ENCODE data around the gene PLK1.

PLK1 gene

GRCh38 chr16:23666571-23667354 is 11.9 kb upstream of the PLK1 start:
- Histone ChIP-seq H3K27me3 (replicated peaks; ENCODE audit: control insufficient read depth, insufficient read depth, low read length) (no peaks in the 10 kb centered on the region), H3K4me3 (replicated peaks; ENCODE audit: low read depth, low read length) (no peak overlapping the region), H3K36me3 (ENCODE audit: control insufficient read depth, insufficient read depth, low read length) (peaks cover 29% of the 10 kb centered on the region)
- TF ChIP-seq, protein P1, sequence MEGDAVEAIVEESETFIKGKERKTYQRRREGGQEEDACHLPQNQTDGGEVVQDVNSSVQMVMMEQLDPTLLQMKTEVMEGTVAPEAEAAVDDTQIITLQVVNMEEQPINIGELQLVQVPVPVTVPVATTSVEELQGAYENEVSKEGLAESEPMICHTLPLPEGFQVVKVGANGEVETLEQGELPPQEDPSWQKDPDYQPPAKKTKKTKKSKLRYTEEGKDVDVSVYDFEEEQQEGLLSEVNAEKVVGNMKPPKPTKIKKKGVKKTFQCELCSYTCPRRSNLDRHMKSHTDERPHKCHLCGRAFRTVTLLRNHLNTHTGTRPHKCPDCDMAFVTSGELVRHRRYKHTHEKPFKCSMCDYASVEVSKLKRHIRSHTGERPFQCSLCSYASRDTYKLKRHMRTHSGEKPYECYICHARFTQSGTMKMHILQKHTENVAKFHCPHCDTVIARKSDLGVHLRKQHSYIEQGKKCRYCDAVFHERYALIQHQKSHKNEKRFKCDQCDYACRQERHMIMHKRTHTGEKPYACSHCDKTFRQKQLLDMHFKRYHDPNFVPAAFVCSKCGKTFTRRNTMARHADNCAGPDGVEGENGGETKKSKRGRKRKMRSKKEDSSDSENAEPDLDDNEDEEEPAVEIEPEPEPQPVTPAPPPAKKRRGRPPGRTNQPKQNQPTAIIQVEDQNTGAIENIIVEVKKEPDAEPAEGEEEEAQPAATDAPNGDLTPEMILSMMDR (IDR thresholded peaks at IDR 0.05; ENCODE audit: insufficient read depth, low read length, poor library complexity, severe bottlenecking) = no peak
- DNase-seq (ENCODE audit: extremely low read depth, insufficient read length) = no peak

DNA sequence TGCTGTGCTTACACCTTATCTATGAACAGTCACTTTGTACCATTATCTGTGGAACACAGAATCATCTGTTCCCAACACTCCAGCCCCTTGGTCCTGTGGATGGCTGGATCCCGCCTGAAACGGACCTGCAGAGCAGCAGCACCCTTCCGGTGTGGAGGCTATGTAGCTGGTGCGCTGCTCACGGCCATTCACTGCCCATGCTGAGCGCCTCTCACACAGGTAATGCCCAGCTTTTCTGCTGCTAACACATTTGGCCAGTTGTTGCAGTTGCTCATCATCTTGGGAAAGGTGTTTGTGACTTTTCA is 11.4 kb upstream of the PLK1 start:
- TF ChIP-seq, protein P1 (IDR thresholded peaks at IDR 0.05; ENCODE audit: insufficient read depth, low read length, poor library complexity, severe bottlenecking) = no peak
- Histone ChIP-seq H3K36me3 (ENCODE audit: control insufficient read depth, insufficient read depth, low read length) (peaks cover 26% of the 10 kb centered on the region), H3K4me3 (replicated peaks; ENCODE audit: low read depth, low read length) (no peak overlapping the region), H3K27me3 (replicated peaks; ENCODE audit: control insufficient read depth, insufficient read depth, low read length) (no peaks in the 10 kb centered on the region)
- DNase-seq (ENCODE audit: extremely low read depth, insufficient read length) = no peak

DNA sequence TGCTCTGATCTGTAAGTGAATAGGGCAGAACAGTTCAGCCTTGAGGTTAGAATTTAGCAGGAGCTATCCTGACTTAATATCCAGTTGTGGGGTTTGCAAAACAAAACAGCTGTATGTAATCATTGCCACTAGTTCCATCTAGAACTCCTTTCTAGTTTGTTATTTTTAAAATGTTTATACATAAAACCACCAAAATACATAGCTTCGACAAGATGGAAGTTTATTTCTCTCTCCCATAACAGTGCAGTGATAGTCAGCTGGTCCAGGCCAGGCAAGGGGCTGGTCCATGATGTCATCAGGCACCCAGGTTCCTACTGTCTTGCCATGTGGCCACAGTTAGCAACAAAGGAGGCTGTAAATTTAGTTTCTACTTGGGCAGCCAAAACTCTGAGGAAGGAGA is 10.5 kb upstream of the PLK1 start:
- no peak overlapping the region for H3K4me3 ChIP-seq (replicated peaks; ENCODE audit: low read depth, low read length)
- H3K27me3 ChIP-seq (replicated peaks; ENCODE audit: control insufficient read depth, insufficient read depth, low read length) = no peaks in the 10 kb centered on the region
- DNase-seq (ENCODE audit: extremely low read depth, insufficient read length) = no peak
- H3K36me3 ChIP-seq (ENCODE audit: control insufficient read depth, insufficient read depth, low read length) = peaks cover 25% of the 10 kb centered on the region
- TF ChIP-seq, protein P1 (IDR thresholded peaks at IDR 0.05; ENCODE audit: insufficient read depth, low read length, poor library complexity, severe bottlenecking) = no peak

DNA sequence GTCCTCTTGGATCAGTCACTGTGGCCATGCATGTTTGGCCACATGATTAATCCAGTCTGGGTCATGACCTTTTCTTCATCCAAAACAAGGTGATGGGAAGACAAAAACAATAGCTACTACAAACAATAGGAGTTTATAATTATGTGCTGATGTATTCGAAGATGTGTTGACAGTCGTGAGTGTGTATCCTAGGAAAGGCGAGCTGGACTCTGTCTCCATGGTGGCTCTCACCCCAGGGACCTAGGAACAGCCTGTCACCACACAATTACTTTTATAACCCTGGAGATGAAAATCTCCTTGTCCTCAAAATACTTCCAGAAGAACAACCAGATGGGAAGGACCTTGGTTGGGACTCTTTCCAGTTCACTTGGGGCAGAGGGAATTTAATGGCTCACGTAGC is 9.8 kb upstream of the PLK1 start:
- H3K4me3 ChIP-seq (replicated peaks; ENCODE audit: low read depth, low read length) = no peak overlapping the region
- TF ChIP-seq, protein P1 (IDR thresholded peaks at IDR 0.05; ENCODE audit: insufficient read depth, low read length, poor library complexity, severe bottlenecking) = no peak
- H3K36me3 ChIP-seq (ENCODE audit: control insufficient read depth, insufficient read depth, low read length) = peaks cover 25% of the 10 kb centered on the region
- DNase-seq (ENCODE audit: extremely low read depth, insufficient read length) = no peak
- H3K27me3 ChIP-seq (replicated peaks; ENCODE audit: control insufficient read depth, insufficient read depth, low read length) = no peaks in the 10 kb centered on the region

DNA sequence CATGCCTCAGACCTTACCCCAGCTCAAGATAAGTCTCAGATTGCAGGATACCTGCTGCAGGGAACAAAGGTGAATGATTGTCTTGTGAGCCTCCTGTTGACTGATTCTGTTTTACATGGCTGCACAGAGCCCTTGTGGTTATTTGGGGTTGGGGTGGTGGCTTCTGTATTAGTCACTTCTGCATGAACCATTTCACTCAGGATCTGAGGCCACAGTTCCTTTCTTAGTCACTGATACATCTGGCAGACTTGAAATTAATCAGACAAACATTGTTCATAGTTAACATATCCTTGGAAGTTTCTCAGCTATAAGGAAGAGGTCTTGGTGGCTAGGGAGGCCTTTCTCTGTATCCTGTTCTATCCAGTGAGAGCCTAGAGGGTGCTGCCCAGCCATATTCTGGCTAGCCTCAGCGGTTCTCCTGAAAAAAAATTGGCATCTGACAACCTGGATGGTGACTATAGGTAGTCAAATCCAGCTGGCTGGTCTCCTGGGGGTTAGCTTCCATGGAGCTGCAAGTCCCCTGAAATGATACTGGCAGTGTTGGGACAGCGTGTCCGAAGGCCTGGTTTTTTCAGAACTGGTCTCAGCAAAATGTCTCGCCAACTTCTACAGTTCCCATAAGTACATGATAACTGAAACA is 8.4 kb upstream of the PLK1 start:
- TF ChIP-seq, protein P1 (IDR thresholded peaks at IDR 0.05; ENCODE audit: insufficient read depth, low read length, poor library complexity, severe bottlenecking) = no peak
- Histone ChIP-seq H3K36me3 (ENCODE audit: control insufficient read depth, insufficient read depth, low read length) (peaks cover 24% of the 10 kb centered on the region), H3K27me3 (replicated peaks; ENCODE audit: control insufficient read depth, insufficient read depth, low read length) (no peaks in the 10 kb centered on the region), H3K4me3 (replicated peaks; ENCODE audit: low read depth, low read length) (peak overlapping the region; percentile 7; the same call in 1 of the 2 replicates)
- DNase-seq (ENCODE audit: extremely low read depth, insufficient read length) = peak; percentile 81

Data from GM06990 (cell line).